ENCODE data around the gene DSTYK. TPM values are rescaled to one million over a fixed set of nuclear protein-coding genes. Genes with fewer than 3 reads are reported as not detected.

The DSTYK gene
- polyA plus RNA-seq, 1 of the 3 experiments (the other 2 are of a cell fraction) = 4.4 TPM

GRCh38 chr1:205179842-205180241 is 31.7 kb downstream of the DSTYK start:
- no peak for DNase-seq
- peak overlapping the region in 1 of 2 experiments; percentile 69; a peak in 2 of 4 replicates for H3K27ac ChIP-seq (ENCODE audit: low read depth in 2 of 2, low read length in 1 of 2)
- peaks cover 3% of the 10 kb centered on the region; the same call in 1 of the 2 replicates for H4K20me1 ChIP-seq (ENCODE audit: insufficient read depth)
- no peaks in the 10 kb centered on the region for H3K9me3 ChIP-seq
- 83% methylated on average over 2 of the region's 2 CpGs for WGBS (ENCODE audit: low lambda C conversion rate)
- no peak overlapping the region for H3K4me2 ChIP-seq
- H3K4me3 ChIP-seq (ENCODE audit: low read depth in 2 of 2, low read length in 1 of 2) = no peak overlapping the region
- POLR2A ChIA-PET = no interaction called here
- TF ChIP-seq GATA2 (CRISPR knock-in tag; IDR thresholded peaks at IDR 0.05) (no peak), POLR2AphosphoS5 (IDR thresholded peaks at IDR 0.05; ENCODE audit: low read depth, low read length) (no peak), USF1 (IDR thresholded peaks at IDR 0.05; ENCODE audit: borderline replicate concordance, low read depth) (no peak), CHD2 (IDR thresholded peaks at IDR 0.05; ENCODE audit: low read length, partially characterized antibody) (no peak), FOXM1 (IDR thresholded peaks at IDR 0.05; ENCODE audit: low read depth) (no peak), YY1 (IDR thresholded peaks at IDR 0.05; ENCODE audit: low read depth) (no peak), PBX3 (IDR thresholded peaks at IDR 0.05) (0 out of 2 replicates have a peak, but pooled peaks have one; percentile 37), REST (IDR thresholded peaks at IDR 0.05; ENCODE audit: low read depth, low read length) (no peak), GABPA (IDR thresholded peaks at IDR 0.05; ENCODE audit: low read depth) (no peak)
- CTCF ChIA-PET = interaction anchor here (0.8 kb wide), 1 partner anchor 239 kb away, joined by 3 read pairs; no protein-coding TSS in a partner anchor
- H3F3A ChIP-seq (replicated peaks; ENCODE audit: insufficient read depth) = peaks cover 21% of the 10 kb centered on the region
- peaks cover 0 to 20% of the 10 kb centered on the region in 2 experiments; a peak in 3 of 4 replicates for H3K4me1 ChIP-seq (ENCODE audit: control insufficient read depth in 1 of 2, insufficient read depth in 2 of 2, low read depth in 1 of 2, low read length in 1 of 2)
- peak overlapping the region; percentile 40; the same call in 1 of the 2 replicates for H3K9ac ChIP-seq
- no peaks in the 10 kb centered on the region for H3K9me2 ChIP-seq
- no peaks in the 10 kb centered on the region for H3K27me3 ChIP-seq (ENCODE audit: insufficient read depth)
- peaks cover 32% of the 10 kb centered on the region for H3K79me2 ChIP-seq (ENCODE audit: insufficient read depth)
- H3K36me3 ChIP-seq (replicated peaks in 1 of 2; ENCODE audit: control insufficient read depth in 1 of 2, insufficient read depth in 2 of 2, low read length in 1 of 2) = peaks cover 0 to 11% of the 10 kb centered on the region in 2 experiments
- H2AFZ ChIP-seq (ENCODE audit: low read depth) = no peak overlapping the region

GRCh38 chr1:205172729-205173366 is 38.7 kb downstream of the DSTYK start:
- Histone ChIP-seq H3K36me3 (replicated peaks in 1 of 2; ENCODE audit: control insufficient read depth in 1 of 2, insufficient read depth in 2 of 2, low read length in 1 of 2) (peaks cover 0 to 9% of the 10 kb centered on the region in 2 experiments), H3K27ac (ENCODE audit: low read depth in 2 of 2, low read length in 1 of 2) (peak overlapping the region in 1 of 2 experiments; percentile 100; a peak in 2 of 4 replicates), H3K27me3 (ENCODE audit: insufficient read depth) (no peaks in the 10 kb centered on the region), H3K4me2 (peak overlapping the region; percentile 22; the same call in 1 of the 2 replicates), H3K4me1 (ENCODE audit: control insufficient read depth in 1 of 2, insufficient read depth in 2 of 2, low read depth in 1 of 2, low read length in 1 of 2) (peaks cover 0 to 10% of the 10 kb centered on the region in 2 experiments; a peak in 3 of 4 replicates), H3F3A (replicated peaks; ENCODE audit: insufficient read depth) (peaks cover 40% of the 10 kb centered on the region), H3K4me3 (ENCODE audit: low read depth in 2 of 2, low read length in 1 of 2) (no peak overlapping the region), H2AFZ (ENCODE audit: low read depth) (no peak overlapping the region), H4K20me1 (ENCODE audit: insufficient read depth) (peaks cover 3% of the 10 kb centered on the region; the same call in 1 of the 2 replicates), H3K79me2 (ENCODE audit: insufficient read depth) (peaks cover 33% of the 10 kb centered on the region), H3K9me3 (no peaks in the 10 kb centered on the region), H3K9ac (peak overlapping the region; percentile 36), H3K9me2 (no peaks in the 10 kb centered on the region)
- ChIA-PET CTCF (interaction anchor here (1.2 to 1.4 kb wide), 3 partner anchors 14 to 31 kb away, joined by 3 to 4 read pairs (median 3); no protein-coding TSS in a partner anchor), POLR2A (interaction anchor here (0.6 kb wide), 1 partner anchor 23 kb away, joined by 4 read pairs; no protein-coding TSS in a partner anchor)
- 77% methylated on average over 4 of the region's 4 CpGs for WGBS (ENCODE audit: low lambda C conversion rate)
- DNase-seq = no peak
- TF ChIP-seq POLR2AphosphoS5 (IDR thresholded peaks at IDR 0.05; ENCODE audit: low read depth, low read length) (peak; percentile 55; the same call in 1 of the 2 replicates), TEAD4 (IDR thresholded peaks at IDR 0.05; ENCODE audit: borderline replicate concordance, insufficient read depth) (peak; percentile 63; the same call in 1 of the 2 replicates), EP300 (IDR thresholded peaks at IDR 0.05; ENCODE audit: borderline replicate concordance in 1 of 2, low read depth in 1 of 2, low read length in 1 of 2) (peak in 1 of 2 experiments; percentile 64; a peak in 2 of 4 replicates), RAD21 (IDR thresholded peaks at IDR 0.05; ENCODE audit: low read length) (no peak), MXI1 (IDR thresholded peaks at IDR 0.05; ENCODE audit: low read depth, low read length) (no peak), FOXM1 (IDR thresholded peaks at IDR 0.05; ENCODE audit: low read depth) (0 out of 2 replicates have a peak, but pooled peaks have one; percentile 34), TAF1 (IDR thresholded peaks at IDR 0.05; ENCODE audit: borderline replicate concordance, low read depth, low read length) (no peak), JUND (IDR thresholded peaks at IDR 0.05) (peak; percentile 94), MAX (IDR thresholded peaks at IDR 0.05; ENCODE audit: low read depth) (peak; percentile 54; the same call in 1 of the 2 replicates), PBX3 (IDR thresholded peaks at IDR 0.05) (peak; percentile 81), RXRA (IDR thresholded peaks at IDR 0.05; ENCODE audit: borderline replicate concordance, low read depth) (peak; percentile 46; the same call in 1 of the 2 replicates), TCF12 (IDR thresholded peaks at IDR 0.05) (peak; percentile 72)

Measured in SK-N-SH (cell line).